Activated naive CD4-positive, alpha-beta T cell treated with anti-CD3 and anti-CD28 coated beads, Interleukin-2, amount 50 U/mL, for 72 hours (primary cell): ENCODE measurements around the gene CLEC16A. TPM values are rescaled to one million over a fixed set of nuclear protein-coding genes. Genes with fewer than 3 reads are reported as not detected.

Experiments used
- ATAC-seq, 2 donors: fragments of 150-1000 bp; cut with Tn5 transposase; 2 replicates each; pipeline ENCODE4 v1.10.0; 2021; ENCODE audit warnings: mild to moderate bottlenecking in 2 of 2, moderate library complexity in 2 of 2
- DNase-seq, 2 donors: peaks; one replicate each; pipeline ENCODE4 v3.0.0; 2021 to 2022; ENCODE audit warnings: low spot score in 2 of 2
- H3K27ac Mint-ChIP-seq, 2 donors: one replicate each; pipeline ENCODE4 v1.8.0; 2022; ENCODE audit warnings: mild to moderate bottlenecking in 2 of 2, mixed read lengths in 2 of 2
- H3K36me3 Mint-ChIP-seq, 2 donors: one replicate each; pipeline ENCODE4 v1.8.0; 2022; ENCODE audit warnings: mixed read lengths in 2 of 2
- H3K9me3 Mint-ChIP-seq, 2 donors: one replicate each; pipeline ENCODE4 v1.8.0; 2022; ENCODE audit warnings: mixed read lengths in 2 of 2
- total RNA-seq, 2 donors: library from RNA; stranded (reverse); gene quantifications; one replicate each; pipeline ENCODE4 v1.2.3, GENCODE V29; 2022

CLEC16A gene
- total RNA-seq, 2 donors from 2014 or later = 28.0 to 33.2 TPM

DNA sequence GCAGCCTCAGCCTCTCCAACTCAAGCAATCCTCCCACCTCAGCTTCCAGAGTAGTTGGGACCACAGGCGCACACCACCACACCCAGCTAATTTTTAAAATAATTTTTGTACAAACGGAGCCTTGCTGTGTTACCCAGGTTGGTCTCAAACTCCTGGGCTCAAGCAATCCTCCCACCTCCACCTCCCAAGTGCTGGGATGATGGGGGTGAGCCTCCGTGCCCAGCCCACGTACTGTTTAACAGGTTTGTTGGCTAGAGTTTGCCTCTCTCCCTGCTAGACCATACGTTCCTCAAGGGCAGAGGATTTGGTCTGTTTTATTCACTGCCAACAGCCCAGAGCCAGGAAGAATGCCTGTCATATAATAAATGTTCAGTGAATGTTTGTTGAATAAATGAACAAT is 285.1 kb downstream of the CLEC16A start:
- no peak for DNase-seq
- Mint-ChIP-seq H3K9me3 (no peaks in the 10 kb centered on the region), H3K27ac (peak overlapping the region; percentile 85 to 100), H3K36me3 (peaks cover 0 to 6% of the 10 kb centered on the region in 2 donors)
- no peak for ATAC-seq

DNA sequence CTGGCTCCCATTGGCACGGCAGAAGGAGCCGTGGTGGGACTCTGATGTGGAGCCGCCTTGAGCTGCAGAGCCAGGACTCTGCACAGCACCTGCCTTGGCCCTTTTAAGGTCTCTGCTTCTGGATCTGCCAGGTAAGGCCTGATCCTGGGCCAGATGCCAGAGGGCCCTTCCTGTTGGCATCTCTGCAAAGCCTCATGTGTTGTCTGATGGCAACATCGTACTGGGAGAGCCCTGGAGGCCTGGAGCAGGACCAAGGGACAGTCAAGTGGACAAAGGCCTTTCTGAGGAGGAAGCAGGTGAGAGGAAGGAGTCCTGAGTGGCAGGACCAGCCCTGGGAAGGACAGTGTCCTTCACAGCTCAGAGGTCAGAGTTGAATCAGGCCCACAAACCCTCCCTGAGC is 285.5 kb downstream of the CLEC16A start:
- DNase-seq (no peak), ATAC-seq (no peak)
- Mint-ChIP-seq H3K9me3 (no peaks in the 10 kb centered on the region), H3K27ac (peak overlapping the region; percentile 55 to 100), H3K36me3 (peaks cover 0 to 6% of the 10 kb centered on the region in 2 donors)

DNA sequence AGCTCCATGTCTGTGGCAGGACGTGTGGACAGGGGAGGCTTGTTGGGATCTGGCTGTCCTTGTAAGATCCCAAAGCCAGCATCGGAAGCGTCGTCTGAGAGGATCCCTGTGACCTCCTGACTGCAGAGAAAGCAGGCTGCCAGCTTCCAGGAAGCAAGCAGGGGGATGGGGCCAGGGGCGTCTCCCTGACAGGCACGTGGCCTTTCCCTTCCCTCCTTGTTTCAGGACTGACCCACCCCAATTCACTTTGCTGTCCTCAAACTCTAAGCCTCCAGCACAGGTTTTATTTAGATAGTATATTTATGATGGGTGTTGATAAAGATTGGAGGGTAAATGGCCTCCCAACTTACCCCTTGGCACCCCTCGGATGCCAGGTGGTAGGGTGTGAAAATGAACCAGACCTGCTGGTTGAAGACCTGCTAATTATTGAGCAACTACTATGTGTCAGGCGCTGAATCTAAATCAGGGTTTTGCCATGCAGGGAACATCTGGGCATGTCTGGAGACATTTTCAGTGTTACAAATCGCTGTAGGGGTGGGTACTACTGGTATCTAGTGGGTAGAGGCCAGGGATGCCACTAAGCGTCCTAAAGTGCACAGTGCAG is 287.1 kb downstream of the CLEC16A start:
- Mint-ChIP-seq H3K27ac (peak overlapping the region; percentile 99 to 100), H3K9me3 (no peaks in the 10 kb centered on the region), H3K36me3 (peaks cover 0 to 6% of the 10 kb centered on the region in 2 donors)
- DNase-seq = no peak
- no peak for ATAC-seq

Other genes with a start within 250 kb of the CLEC16A start
- not detected for gene TEKT5, start 249.6 kb upstream of the CLEC16A start, total RNA-seq
- gene NUBP1, start 200.7 kb upstream of the CLEC16A start, total RNA-seq = 10 to 100 TPM; 21.3 to 31.2 TPM
- not detected for gene TVP23A, start 125.8 kb upstream of the CLEC16A start, total RNA-seq
- gene CIITA, start 67.4 kb upstream of the CLEC16A start, total RNA-seq = 1 to 10 TPM in 1 of 2 donors, under 1 TPM in 1; 0.52 to 2.3 TPM
- 10 to 100 TPM; 17.1 to 30.2 TPM for gene DEXI, start 2.1 kb upstream of the CLEC16A start, total RNA-seq